ENCODE results near the gene MEX3D. TPM values are rescaled to one million over a fixed set of nuclear protein-coding genes. Genes with fewer than 3 reads are reported as not detected.

MEX3D gene
- total and polyA plus RNA-seq, 2 experiments from 2014 or later, result 12.4 to 94.9 TPM

DNA sequence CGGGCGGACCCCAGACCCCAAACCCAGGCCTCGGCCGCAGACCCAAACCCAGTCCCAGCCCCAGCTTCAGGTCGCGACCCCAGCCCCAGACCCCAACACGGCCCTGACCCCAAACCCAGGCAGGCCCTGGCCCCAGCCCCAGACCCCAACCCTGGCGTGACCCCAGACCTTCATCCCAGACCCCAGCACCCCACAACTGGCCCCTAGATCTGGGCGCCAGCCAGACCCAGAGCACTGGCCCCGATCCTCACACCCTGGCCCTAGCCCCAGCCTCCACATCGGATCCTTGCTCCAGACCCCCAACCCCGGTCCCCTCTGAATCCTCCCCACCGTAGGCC lies 17.1 kb upstream of the MEX3D start (continued):
- TF ChIP-seq, protein P1, sequence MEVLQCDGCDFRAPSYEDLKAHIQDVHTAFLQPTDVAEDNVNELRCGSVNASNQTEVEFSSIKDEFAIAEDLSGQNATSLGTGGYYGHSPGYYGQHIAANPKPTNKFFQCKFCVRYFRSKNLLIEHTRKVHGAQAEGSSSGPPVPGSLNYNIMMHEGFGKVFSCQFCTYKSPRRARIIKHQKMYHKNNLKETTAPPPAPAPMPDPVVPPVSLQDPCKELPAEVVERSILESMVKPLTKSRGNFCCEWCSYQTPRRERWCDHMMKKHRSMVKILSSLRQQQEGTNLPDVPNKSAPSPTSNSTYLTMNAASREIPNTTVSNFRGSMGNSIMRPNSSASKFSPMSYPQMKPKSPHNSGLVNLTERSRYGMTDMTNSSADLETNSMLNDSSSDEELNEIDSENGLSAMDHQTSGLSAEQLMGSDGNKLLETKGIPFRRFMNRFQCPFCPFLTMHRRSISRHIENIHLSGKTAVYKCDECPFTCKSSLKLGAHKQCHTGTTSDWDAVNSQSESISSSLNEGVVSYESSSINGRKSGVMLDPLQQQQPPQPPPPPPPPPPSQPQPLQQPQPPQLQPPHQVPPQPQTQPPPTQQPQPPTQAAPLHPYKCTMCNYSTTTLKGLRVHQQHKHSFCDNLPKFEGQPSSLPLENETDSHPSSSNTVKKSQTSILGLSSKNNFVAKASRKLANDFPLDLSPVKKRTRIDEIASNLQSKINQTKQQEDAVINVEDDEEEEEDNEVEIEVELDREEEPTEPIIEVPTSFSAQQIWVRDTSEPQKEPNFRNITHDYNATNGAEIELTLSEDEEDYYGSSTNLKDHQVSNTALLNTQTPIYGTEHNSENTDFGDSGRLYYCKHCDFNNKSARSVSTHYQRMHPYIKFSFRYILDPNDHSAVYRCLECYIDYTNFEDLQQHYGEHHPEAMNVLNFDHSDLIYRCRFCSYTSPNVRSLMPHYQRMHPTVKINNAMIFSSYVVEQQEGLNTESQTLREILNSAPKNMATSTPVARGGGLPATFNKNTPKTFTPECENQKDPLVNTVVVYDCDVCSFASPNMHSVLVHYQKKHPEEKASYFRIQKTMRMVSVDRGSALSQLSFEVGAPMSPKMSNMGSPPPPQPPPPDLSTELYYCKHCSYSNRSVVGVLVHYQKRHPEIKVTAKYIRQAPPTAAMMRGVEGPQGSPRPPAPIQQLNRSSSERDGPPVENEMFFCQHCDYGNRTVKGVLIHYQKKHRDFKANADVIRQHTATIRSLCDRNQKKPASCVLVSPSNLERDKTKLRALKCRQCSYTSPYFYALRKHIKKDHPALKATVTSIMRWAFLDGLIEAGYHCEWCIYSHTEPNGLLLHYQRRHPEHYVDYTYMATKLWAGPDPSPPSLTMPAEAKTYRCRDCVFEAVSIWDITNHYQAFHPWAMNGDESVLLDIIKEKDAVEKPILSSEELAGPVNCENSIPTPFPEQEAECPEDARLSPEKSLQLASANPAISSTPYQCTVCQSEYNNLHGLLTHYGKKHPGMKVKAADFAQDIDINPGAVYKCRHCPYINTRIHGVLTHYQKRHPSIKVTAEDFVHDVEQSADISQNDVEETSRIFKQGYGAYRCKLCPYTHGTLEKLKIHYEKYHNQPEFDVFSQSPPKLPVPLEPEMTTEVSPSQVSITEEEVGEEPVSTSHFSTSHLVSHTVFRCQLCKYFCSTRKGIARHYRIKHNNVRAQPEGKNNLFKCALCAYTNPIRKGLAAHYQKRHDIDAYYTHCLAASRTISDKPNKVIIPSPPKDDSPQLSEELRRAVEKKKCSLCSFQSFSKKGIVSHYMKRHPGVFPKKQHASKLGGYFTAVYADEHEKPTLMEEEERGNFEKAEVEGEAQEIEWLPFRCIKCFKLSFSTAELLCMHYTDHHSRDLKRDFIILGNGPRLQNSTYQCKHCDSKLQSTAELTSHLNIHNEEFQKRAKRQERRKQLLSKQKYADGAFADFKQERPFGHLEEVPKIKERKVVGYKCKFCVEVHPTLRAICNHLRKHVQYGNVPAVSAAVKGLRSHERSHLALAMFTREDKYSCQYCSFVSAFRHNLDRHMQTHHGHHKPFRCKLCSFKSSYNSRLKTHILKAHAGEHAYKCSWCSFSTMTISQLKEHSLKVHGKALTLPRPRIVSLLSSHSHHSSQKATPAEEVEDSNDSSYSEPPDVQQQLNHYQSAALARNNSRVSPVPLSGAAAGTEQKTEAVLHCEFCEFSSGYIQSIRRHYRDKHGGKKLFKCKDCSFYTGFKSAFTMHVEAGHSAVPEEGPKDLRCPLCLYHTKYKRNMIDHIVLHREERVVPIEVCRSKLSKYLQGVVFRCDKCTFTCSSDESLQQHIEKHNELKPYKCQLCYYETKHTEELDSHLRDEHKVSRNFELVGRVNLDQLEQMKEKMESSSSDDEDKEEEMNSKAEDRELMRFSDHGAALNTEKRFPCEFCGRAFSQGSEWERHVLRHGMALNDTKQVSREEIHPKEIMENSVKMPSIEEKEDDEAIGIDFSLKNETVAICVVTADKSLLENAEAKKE (CRISPR knock-in tag; IDR thresholded peaks at IDR 0.05), result no peak
- TF ChIP-seq POLR2AphosphoS5 (IDR thresholded peaks at IDR 0.05; ENCODE audit: low read depth) (no peak), EZH2 (IDR thresholded peaks at IDR 0.05; ENCODE audit: low read depth, unreplicated experiment) (no peak)

DNA sequence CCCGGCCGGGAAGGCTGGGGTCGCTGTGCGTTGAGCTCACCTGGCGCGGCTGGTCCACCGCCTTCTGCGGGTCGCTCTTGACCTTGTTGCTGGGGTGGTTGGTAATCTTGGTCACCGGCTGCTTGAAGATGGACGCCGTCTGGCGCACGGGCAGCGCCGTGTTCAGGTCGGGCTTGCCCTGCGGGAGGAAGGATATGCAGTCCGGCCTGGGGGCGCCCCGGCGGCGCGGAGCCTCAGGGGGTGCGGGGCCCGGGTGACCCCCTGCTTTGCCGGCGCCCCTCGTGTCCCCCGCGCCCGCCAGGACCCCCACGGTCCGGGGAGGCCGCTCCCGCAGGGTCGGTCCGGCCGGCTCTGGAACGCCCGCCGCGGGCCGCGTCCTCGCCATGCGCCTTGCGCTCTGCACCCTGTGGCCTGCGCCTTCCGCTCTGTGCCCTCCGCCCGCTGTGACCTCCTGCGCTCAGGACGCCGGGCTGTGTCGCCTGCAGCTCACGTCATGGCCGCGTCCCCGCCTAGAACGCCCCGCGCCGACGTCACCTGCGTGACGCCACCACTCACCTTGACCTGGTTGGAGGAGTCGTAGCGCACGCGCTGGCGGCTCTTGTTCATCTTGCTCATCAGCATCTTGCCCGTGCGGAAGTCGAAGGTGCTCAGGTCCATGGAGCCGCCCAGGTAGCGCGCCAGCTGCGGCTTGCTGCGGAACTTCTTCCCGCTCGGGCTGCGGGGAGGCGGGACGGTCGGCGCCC lies 16.5 kb upstream of the MEX3D start:
- H3K4me1 Mint-ChIP-seq, result no peaks in the 10 kb centered on the region; the same call in 1 of the 3 replicates
- no peaks in the 10 kb centered on the region for H3K27me3 ChIP-seq (ENCODE audit: insufficient read depth)
- no peaks in the 10 kb centered on the region for H3K9me2 ChIP-seq (ENCODE audit: insufficient read depth)
- ATAC-seq, result no peak
- no peak overlapping the region for H3K27ac ChIP-seq (ENCODE audit: low read depth)
- H3K4me3 Mint-ChIP-seq, result no peak overlapping the region
- no peak overlapping the region for H3K4me3 ChIP-seq
- H2AFZ ChIP-seq, result no peak overlapping the region
- H3K27me3 Mint-ChIP-seq (ENCODE audit: insufficient read depth, low read depth, poor library complexity), result peaks cover 8% of the 10 kb centered on the region
- H3K27ac Mint-ChIP-seq, result no peak overlapping the region
- H3K4me2 ChIP-seq, result no peak overlapping the region
- H4K20me1 ChIP-seq (replicated peaks; ENCODE audit: insufficient read depth), result peaks cover 19% of the 10 kb centered on the region
- no peak for TF ChIP-seq EZH2phosphoT487 (IDR thresholded peaks at IDR 0.05; ENCODE audit: unreplicated experiment)
- TF ChIP-seq STAT1 (IDR thresholded peaks at IDR 0.05; ENCODE audit: unreplicated experiment), result no peak
- TF ChIP-seq ZNF331 (CRISPR knock-in tag; IDR thresholded peaks at IDR 0.05; ENCODE audit: low read depth), result no peak
- TF ChIP-seq EZH2 (IDR thresholded peaks at IDR 0.05; ENCODE audit: low read depth, unreplicated experiment), result no peak
- no peak for TF ChIP-seq ZNF114 (CRISPR knock-in tag; IDR thresholded peaks at IDR 0.05)
- TF ChIP-seq, protein P2, sequence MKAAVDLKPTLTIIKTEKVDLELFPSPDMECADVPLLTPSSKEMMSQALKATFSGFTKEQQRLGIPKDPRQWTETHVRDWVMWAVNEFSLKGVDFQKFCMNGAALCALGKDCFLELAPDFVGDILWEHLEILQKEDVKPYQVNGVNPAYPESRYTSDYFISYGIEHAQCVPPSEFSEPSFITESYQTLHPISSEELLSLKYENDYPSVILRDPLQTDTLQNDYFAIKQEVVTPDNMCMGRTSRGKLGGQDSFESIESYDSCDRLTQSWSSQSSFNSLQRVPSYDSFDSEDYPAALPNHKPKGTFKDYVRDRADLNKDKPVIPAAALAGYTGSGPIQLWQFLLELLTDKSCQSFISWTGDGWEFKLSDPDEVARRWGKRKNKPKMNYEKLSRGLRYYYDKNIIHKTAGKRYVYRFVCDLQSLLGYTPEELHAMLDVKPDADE (IDR thresholded peaks at IDR 0.05), result no peak
- no peak for TF ChIP-seq JUNB (IDR thresholded peaks at IDR 0.05; ENCODE audit: unreplicated experiment)
- TF ChIP-seq POLR2AphosphoS5 (IDR thresholded peaks at IDR 0.05; ENCODE audit: low read depth), result no peak
- TF ChIP-seq NANOG (IDR thresholded peaks at IDR 0.05; ENCODE audit: borderline replicate concordance), result no peak
- TF ChIP-seq, protein P3, sequence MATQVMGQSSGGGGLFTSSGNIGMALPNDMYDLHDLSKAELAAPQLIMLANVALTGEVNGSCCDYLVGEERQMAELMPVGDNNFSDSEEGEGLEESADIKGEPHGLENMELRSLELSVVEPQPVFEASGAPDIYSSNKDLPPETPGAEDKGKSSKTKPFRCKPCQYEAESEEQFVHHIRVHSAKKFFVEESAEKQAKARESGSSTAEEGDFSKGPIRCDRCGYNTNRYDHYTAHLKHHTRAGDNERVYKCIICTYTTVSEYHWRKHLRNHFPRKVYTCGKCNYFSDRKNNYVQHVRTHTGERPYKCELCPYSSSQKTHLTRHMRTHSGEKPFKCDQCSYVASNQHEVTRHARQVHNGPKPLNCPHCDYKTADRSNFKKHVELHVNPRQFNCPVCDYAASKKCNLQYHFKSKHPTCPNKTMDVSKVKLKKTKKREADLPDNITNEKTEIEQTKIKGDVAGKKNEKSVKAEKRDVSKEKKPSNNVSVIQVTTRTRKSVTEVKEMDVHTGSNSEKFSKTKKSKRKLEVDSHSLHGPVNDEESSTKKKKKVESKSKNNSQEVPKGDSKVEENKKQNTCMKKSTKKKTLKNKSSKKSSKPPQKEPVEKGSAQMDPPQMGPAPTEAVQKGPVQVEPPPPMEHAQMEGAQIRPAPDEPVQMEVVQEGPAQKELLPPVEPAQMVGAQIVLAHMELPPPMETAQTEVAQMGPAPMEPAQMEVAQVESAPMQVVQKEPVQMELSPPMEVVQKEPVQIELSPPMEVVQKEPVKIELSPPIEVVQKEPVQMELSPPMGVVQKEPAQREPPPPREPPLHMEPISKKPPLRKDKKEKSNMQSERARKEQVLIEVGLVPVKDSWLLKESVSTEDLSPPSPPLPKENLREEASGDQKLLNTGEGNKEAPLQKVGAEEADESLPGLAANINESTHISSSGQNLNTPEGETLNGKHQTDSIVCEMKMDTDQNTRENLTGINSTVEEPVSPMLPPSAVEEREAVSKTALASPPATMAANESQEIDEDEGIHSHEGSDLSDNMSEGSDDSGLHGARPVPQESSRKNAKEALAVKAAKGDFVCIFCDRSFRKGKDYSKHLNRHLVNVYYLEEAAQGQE (IDR thresholded peaks at IDR 0.05; ENCODE audit: unreplicated experiment), result no peak
- TF ChIP-seq, protein P4, sequence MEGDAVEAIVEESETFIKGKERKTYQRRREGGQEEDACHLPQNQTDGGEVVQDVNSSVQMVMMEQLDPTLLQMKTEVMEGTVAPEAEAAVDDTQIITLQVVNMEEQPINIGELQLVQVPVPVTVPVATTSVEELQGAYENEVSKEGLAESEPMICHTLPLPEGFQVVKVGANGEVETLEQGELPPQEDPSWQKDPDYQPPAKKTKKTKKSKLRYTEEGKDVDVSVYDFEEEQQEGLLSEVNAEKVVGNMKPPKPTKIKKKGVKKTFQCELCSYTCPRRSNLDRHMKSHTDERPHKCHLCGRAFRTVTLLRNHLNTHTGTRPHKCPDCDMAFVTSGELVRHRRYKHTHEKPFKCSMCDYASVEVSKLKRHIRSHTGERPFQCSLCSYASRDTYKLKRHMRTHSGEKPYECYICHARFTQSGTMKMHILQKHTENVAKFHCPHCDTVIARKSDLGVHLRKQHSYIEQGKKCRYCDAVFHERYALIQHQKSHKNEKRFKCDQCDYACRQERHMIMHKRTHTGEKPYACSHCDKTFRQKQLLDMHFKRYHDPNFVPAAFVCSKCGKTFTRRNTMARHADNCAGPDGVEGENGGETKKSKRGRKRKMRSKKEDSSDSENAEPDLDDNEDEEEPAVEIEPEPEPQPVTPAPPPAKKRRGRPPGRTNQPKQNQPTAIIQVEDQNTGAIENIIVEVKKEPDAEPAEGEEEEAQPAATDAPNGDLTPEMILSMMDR (conservative IDR thresholded peaks at IDR 0.05; ENCODE audit: low read depth in 2 of 2), result no peak
- peaks cover 66% of the 10 kb centered on the region for H3K36me3 Mint-ChIP-seq (ENCODE audit: low read depth)
- no peaks in the 10 kb centered on the region for H3K4me1 ChIP-seq (ENCODE audit: insufficient read depth)
- H3K79me2 ChIP-seq (replicated peaks; ENCODE audit: insufficient read depth), result peaks cover 39% of the 10 kb centered on the region
- no peaks in the 10 kb centered on the region for H3K9me3 Mint-ChIP-seq
- H3F3A ChIP-seq (replicated peaks; ENCODE audit: low read depth), result peaks cover 2% of the 10 kb centered on the region; the same call in 1 of the 2 replicates
- no peaks in the 10 kb centered on the region; the same call in 1 of the 2 replicates for H3K36me3 ChIP-seq (ENCODE audit: insufficient read depth)
- no peak for DNase-seq (ENCODE audit: low spot score)
